SK-N-MC (cell line): ENCODE data around the gene NIP7.
"Not testable (repeated sequence)": the region's sequence is repeated elsewhere in the genome, so short reads cannot be mapped to it uniquely, and the experiment has no call there.

Source experiments
- DNase-seq: peaks from one replicate; pipeline ENCODE4 v3.0.0-alpha.2; 2011; ENCODE audit warnings: low read depth, low spot score
- H3K27ac ChIP-seq: fragments of 200-600 bp; sonication (generic); 2 replicates; pipeline ENCODE4 v1.5.1; 2016; ENCODE audit warnings: mixed run types
- H3K36me3 ChIP-seq: fragments of 200-600 bp; sonication (generic); 2 replicates; pipeline ENCODE4 v1.6.1; 2017; ENCODE audit warnings: antibody characterized with exemption, low read length, mixed read lengths; ENCODE audit not compliant: insufficient read depth
- H3K4me3 ChIP-seq: fragments of 200-600 bp; sonication (generic); 2 replicates; pipeline ENCODE4 v1.5.1; 2016
- H3K9ac ChIP-seq: fragments of 200-600 bp; sonication (generic); 2 replicates; pipeline ENCODE4 v1.8.0; 2017; ENCODE audit warnings: mixed run types, mixed read lengths; ENCODE audit not compliant: insufficient read length
- H3K9me3 ChIP-seq: fragments of 200-600 bp; sonication (generic); 2 replicates; pipeline ENCODE4 v1.6.1; 2017; ENCODE audit warnings: low read depth, mild to moderate bottlenecking, antibody characterized with exemption, low read length, moderate library complexity, mixed read lengths
- EZH2 ChIP-seq: fragments of 200-600 bp; sonication (generic); IDR thresholded peaks from one replicate; pipeline ENCODE4 v1.6.1; 2017; ENCODE audit warnings: antibody characterized with exemption
- FOXP2 ChIP-seq: optimal IDR thresholded peaks from 2 replicates; pipeline ENCODE3; 2011; ENCODE audit warnings: mild to moderate bottlenecking, moderate library complexity; ENCODE audit not compliant: insufficient read depth; ENCODE audit errors: extremely low read length, control extremely low read depth
- POLR2AphosphoS5 ChIP-seq: IDR thresholded peaks from 2 replicates; pipeline ENCODE4 v1.6.1; 2012; ENCODE audit warnings: mild to moderate bottlenecking, low read depth, low read length, borderline replicate concordance

The NIP7 gene

DNA sequence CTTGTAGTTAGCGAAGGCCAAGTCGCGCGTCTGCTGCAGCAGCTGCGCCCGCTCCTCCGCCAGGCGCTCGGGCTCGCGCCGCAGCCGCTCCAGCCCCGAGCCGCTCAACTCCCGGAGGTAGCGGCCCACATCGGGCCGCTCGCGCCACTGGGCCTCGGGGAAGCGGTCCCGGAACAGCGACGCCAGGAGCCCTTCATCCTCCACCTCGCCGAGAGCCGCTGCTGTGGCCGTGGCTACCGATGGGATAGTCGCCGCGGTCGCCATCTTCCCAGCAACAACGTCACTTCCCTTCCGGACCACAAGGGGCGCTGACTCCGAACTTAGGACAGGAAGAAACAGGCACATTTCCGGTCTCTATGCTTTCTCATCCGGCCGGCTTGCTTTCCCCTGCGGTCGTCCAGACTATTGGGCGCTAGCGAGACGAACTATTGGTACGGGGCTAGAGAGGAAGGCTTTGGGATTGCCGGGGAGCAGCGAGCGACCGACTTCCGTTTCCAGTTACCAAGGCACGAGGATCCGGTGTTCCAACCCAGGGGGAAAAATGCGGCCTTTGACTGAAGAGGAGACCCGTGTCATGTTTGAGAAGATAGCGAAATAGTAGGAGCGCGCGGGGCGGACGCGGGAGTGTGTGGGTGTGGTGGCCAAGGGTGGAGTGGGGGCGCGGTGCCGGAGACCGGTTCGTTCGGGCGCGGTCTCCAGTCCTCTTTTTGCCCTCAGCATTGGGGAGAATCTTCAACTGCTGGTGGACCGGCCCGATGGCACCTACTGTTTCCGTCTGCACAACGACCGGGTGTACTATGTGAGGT, at the start of gene NIP7, which contains the start of gene COG8:
NIP7 (plus strand) TSS at position 484 of the 806 bp plus-strand sequence; CDS start at position 542, 58 bp downstream.
COG8 (minus strand) TSS at position 276 of the 806 bp plus-strand sequence; CDS start at position 264, 12 bp downstream.
- no peaks in the 10 kb centered on the region for H3K9me3 ChIP-seq
- TF ChIP-seq POLR2AphosphoS5 (peak; percentile 71), FOXP2 (peak; percentile 31), EZH2 (no peak)
- H3K9ac ChIP-seq = peak within 1 kb of the TSS; percentile 87
- peak within 1 kb of the TSS; percentile 54; the same call in 1 of the 2 replicates for H3K27ac ChIP-seq
- peak within 1 kb of the TSS; percentile 84 for H3K4me3 ChIP-seq
- peaks cover 39% of the 10 kb centered on the region for H3K36me3 ChIP-seq
- peak; percentile 66 for DNase-seq

DNA sequence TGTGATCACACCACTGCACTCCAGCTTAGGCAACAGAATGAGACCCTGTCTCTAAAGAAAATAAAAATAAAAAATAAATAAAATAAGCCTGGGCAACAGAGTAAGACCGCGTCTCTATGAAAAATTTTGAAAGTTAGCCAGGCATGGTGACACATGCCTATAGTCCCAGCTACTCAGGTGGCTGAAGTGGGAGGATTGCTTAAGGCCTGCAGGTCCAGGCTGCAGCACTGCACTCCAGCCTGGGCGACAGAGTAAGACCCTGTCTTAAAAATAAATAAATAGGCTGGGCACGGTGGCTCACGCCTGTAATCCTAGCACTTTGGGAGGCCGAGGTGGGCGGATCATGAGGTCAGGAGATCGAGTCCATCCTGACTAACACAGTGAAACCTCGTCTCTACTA, 47.9 kb upstream of the NIP7 start:
- H3K9me3 ChIP-seq, H3K27ac ChIP-seq, H3K9ac ChIP-seq, DNase-seq, H3K36me3 ChIP-seq, H3K4me3 ChIP-seq: not testable (repeated sequence)

DNA sequence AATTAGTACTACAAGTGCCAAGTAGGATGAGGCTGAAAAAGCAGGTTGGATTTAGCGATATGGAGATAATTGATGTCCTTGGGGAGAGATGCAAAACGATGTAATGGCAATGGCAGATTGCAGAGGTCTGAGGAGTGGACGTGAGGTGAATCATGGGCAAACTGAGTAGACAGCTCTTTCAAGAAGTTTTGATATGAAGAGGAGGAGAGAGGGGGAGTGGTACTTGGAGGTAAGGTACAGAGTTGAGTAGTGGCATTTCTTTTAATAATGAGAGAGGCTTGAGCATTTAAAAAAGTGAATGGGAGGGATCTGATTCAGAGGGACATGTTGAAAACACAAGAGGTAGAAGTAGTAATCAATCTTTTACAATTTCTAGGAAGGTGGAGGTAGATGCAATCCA, 46.2 kb upstream of the NIP7 start:
- DNase-seq = no peak
- H3K4me3 ChIP-seq = no peak overlapping the region
- H3K36me3 ChIP-seq = no peaks in the 10 kb centered on the region
- no peaks in the 10 kb centered on the region for H3K9me3 ChIP-seq
- TF ChIP-seq POLR2AphosphoS5 (no peak), FOXP2 (no peak), EZH2 (no peak)
- no peak overlapping the region for H3K9ac ChIP-seq
- no peak overlapping the region for H3K27ac ChIP-seq

DNA sequence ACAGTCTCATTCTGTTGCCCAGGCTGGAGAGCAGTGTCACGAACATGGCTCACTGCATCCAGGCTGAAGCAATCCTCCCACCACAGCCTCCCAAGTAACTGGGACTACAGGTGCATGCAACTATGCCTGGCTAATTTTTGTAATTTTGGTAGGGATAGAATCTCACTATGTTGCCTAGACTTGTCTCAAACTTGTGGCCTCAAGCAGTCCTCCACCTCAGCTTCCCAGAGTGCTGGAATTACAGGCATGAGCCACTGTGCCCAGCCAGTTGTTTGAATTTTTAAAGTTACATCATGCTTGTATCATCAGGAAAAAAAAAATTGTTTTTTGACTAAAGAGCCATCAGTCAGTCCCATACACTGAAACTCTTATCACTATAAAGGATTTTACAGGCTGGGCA, 45.5 kb upstream of the NIP7 start:
- Histone ChIP-seq H3K9ac (no peak overlapping the region), H3K4me3 (no peak overlapping the region), H3K27ac (no peak overlapping the region), H3K9me3 (no peaks in the 10 kb centered on the region), H3K36me3 (no peaks in the 10 kb centered on the region)
- TF ChIP-seq POLR2AphosphoS5 (no peak), EZH2 (no peak), FOXP2 (no peak)
- DNase-seq = no peak

DNA sequence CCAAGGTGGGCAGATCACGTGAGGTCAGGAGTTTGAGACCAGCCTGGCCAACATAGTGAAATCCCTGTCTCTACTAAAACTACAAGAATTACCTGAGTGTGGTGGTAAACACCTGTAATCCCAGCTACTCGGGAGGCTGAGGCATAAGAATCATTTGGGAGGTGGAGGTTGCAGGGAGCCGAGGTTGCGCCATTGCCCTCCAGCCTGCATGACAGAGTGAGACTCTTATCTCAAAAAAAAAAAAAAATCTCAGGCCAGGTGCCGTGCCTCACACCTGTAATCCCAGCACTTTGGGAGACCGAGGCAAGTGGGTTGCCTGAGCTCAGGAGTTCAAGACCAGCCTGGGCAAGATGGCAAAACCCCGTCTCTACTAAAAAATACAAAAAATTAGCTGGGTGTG, 42.8 kb upstream of the NIP7 start:
- not testable (repeated sequence) for H3K9ac ChIP-seq, DNase-seq, H3K4me3 ChIP-seq, H3K27ac ChIP-seq, H3K36me3 ChIP-seq, H3K9me3 ChIP-seq

DNA sequence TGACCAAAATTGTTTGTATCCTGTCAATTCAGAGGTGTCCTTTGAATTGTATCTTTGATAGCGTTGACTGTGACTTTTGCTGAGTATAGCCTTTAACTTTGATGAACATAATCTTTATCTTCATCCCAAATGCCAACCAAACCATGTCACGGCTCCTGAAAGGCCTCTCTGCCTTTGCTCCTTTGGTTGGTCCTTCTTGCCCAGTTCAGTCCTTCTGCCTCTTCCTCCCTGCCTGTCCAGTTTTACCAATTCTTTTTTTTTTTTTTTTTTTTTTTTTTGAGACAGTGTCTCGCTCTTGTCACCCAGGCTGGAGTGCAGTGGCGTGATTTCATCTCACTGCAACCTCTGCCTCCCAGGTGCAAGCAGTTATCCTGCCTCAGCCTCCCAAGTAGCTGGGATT, 41.3 kb upstream of the NIP7 start:
- Histone ChIP-seq H3K27ac (no peak overlapping the region), H3K9me3 (no peaks in the 10 kb centered on the region), H3K4me3 (no peak overlapping the region), H3K36me3 (peaks cover 5% of the 10 kb centered on the region; the same call in 1 of the 2 replicates), H3K9ac (no peak overlapping the region)
- no peak for DNase-seq
- no peak for TF ChIP-seq FOXP2
- no peak for TF ChIP-seq EZH2
- no peak for TF ChIP-seq POLR2AphosphoS5

DNA sequence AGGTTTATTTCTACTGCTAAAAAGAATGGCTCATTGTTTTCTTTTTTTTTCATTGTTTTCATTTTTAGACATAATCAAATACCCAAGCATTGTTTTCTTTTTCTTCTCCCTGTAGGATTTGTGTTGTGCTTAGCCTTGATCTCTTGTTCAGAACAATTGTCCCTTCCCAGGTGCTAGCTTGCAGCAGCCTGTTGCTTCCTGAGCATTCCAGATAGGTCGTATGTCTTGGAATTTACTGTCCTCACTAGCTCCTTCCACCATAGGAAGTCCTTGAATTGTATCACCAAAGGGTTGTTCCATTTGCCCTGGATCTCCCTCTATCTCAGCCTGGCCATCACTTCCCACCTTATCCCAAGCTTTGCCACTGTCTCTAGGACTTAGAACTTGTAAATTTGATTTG, 38.4 kb upstream of the NIP7 start:
- Histone ChIP-seq H3K4me3 (no peak overlapping the region), H3K9me3 (no peaks in the 10 kb centered on the region), H3K27ac (no peak overlapping the region), H3K9ac (no peak overlapping the region), H3K36me3 (peaks cover 5% of the 10 kb centered on the region; the same call in 1 of the 2 replicates)
- no peak for DNase-seq
- TF ChIP-seq EZH2 = no peak

DNA sequence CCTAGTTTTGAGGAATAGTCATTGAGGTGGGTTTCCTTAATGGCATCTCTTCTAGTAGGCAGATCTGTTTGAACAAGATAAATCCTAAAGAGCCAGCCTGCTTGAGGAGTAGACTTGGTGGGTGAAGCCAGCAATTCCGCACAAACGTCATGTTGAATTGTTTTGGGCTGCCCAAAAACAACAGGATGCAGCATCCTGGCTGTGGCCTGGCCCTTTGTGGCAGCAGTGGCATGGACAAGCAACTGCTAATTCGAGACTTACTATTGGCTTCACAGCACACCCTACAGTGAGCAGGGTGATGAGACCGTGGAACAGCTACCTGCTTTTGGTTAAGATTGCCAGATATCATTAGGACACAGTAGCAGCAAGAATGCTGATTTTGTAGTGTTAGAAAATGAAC, 37.7 kb upstream of the NIP7 start:
- H3K27ac ChIP-seq = no peak overlapping the region
- H3K36me3 ChIP-seq = peaks cover 5% of the 10 kb centered on the region; the same call in 1 of the 2 replicates
- H3K9ac ChIP-seq = no peak overlapping the region
- H3K4me3 ChIP-seq = no peak overlapping the region
- TF ChIP-seq EZH2 (no peak), POLR2AphosphoS5 (no peak), FOXP2 (no peak)
- no peaks in the 10 kb centered on the region for H3K9me3 ChIP-seq
- DNase-seq = no peak

DNA sequence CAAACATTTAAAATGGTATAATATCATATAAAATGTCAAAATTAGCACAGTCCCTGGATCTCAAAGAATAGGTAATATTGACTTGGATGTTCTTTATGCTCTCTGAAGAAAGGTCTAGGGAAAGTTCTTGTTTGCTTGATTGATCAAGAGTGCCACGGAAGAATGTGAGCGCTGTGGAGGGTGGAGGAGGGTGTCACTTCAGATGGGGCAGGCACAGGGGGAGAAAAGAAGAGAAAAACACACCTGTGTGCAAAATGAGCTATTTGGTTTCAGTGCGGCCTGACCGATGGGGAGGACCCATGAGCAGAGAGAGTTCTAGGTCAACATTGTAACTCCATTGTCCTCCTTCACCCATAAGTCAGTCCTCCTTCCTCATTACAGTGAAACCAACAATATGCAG, 37.3 kb upstream of the NIP7 start:
- Histone ChIP-seq H3K36me3 (peaks cover 5% of the 10 kb centered on the region; the same call in 1 of the 2 replicates), H3K27ac (no peak overlapping the region), H3K4me3 (no peak overlapping the region), H3K9me3 (no peaks in the 10 kb centered on the region), H3K9ac (no peak overlapping the region)
- TF ChIP-seq EZH2 = no peak
- TF ChIP-seq POLR2AphosphoS5 = no peak
- TF ChIP-seq FOXP2 = no peak
- no peak for DNase-seq
